Epithelial cell of esophagus (primary cell): ENCODE measurements around the gene C1QTNF5.
A peak's percentile ranks its signal among the peaks of the same experiment; 100 is the strongest.

Experiments
- DNase-seq: peaks from one replicate; pipeline ENCODE4 v3.0.0; 2010; ENCODE audit warnings: low read depth
- H3K4me3 ChIP-seq: 2 replicates; pipeline ENCODE4 v1.5.1; 2011; ENCODE audit warnings: mild to moderate bottlenecking, low read length, control low read depth
- TF ChIP-seq, protein P1 (sequence below): IDR thresholded peaks from 2 replicates; pipeline ENCODE4 v1.5.1; 2011; ENCODE audit warnings: low read depth, mild to moderate bottlenecking, low read length, control low read depth, inconsistent platforms; ENCODE audit not compliant: insufficient read depth; ENCODE audit errors: missing control alignments

The C1QTNF5 gene

GRCh38 chr11:119334174-119334930, 6.3 kb downstream of the C1QTNF5 start, which contains the start of gene RNF26:
RNF26 (plus strand) TSS chr11:119334527; CDS start chr11:119335123, 596 bp downstream.
- DNase-seq: peak; percentile 98
- TF ChIP-seq, protein P1, sequence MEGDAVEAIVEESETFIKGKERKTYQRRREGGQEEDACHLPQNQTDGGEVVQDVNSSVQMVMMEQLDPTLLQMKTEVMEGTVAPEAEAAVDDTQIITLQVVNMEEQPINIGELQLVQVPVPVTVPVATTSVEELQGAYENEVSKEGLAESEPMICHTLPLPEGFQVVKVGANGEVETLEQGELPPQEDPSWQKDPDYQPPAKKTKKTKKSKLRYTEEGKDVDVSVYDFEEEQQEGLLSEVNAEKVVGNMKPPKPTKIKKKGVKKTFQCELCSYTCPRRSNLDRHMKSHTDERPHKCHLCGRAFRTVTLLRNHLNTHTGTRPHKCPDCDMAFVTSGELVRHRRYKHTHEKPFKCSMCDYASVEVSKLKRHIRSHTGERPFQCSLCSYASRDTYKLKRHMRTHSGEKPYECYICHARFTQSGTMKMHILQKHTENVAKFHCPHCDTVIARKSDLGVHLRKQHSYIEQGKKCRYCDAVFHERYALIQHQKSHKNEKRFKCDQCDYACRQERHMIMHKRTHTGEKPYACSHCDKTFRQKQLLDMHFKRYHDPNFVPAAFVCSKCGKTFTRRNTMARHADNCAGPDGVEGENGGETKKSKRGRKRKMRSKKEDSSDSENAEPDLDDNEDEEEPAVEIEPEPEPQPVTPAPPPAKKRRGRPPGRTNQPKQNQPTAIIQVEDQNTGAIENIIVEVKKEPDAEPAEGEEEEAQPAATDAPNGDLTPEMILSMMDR: no peak

DNA sequence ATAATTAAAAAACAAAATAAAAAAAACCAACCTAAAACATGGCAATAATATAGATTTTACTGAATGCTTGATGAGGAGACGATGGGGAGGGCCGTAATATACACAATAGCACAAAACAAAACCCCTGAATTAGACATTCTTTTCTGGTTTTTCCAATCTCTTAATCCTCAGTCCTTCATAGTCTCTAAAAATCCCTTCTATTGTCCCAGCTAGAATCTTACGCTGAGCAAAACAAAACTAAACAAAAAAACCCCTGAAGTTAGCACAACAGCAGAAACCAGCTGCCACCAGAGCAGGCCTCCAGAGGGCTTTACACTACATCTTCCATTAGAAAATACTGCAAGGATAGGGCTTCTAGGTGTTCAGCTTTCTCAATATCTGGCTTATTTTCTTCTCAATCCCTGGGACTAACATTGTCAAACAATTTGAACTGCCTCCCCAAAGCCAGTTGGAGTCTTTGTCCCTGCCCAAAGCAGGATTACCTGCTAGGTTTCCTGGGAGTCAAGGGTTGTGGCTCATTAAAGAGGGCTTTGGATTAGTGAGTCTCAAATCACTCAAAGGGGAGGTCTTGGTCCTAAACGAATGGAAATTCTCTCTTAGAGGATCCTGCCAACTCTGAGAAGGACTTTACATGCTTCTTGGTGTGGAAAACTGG, 8.4 kb downstream of the C1QTNF5 start:
- DNase-seq: no peak
- no peak overlapping the region for H3K4me3 ChIP-seq
- TF ChIP-seq, protein P1: no peak

More at GRCh38 chr11:119334174-119334930, 6.3 kb downstream of the C1QTNF5 start, which contains the start of gene RNF26:
- H3K4me3 ChIP-seq: peak within 1 kb of the TSS; percentile 75

DNA sequence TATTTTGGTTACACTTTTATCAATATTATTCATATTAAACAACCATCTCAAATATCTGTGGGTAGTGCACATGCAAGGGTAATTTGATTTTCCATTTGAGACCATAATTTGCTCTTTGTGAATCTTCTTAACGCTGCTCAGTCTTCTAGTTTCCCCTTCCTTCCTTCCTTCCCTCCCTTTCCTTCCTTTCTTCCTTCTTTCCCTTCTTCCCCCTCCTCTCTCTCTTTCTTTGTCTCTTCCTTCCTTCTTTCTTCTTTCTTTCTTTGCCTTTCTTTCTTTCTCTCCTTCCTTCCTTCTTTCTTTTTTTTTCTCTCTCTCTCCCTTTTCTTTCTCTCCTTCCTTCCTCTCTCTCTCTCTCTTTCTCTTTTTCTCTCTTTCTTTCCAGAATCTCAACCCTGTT, 10.4 kb downstream of the C1QTNF5 start:
- no peak for DNase-seq
- TF ChIP-seq, protein P1: no peak
- no peak overlapping the region for H3K4me3 ChIP-seq

DNA sequence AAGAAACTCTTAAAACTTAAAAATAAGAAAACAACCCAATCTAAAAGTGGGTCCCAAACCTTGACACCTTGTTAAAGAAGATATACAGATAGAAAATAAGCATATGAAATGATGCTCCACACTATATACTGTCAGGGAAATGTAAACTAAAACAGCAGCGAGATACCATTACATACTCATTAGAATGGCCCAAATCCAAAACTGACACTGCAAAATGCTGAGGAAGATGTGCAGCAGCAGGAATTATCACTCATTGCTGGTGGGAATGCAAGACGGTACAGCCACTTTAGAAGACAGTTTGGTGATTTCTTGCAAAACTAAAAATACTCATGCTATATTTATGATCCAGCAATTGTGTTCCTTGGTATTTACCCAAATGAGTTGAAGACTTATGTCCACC, 11.4 kb downstream of the C1QTNF5 start:
- TF ChIP-seq, protein P1: no peak
- no peak for DNase-seq
- no peak overlapping the region for H3K4me3 ChIP-seq

- TF ChIP-seq, protein P1: no peak
- no peak overlapping the region for H3K4me3 ChIP-seq
- no peak for DNase-seq
These were observed 16.5 kb downstream of the C1QTNF5 start for GRCh38 chr11:119324189-119324588.

DNA sequence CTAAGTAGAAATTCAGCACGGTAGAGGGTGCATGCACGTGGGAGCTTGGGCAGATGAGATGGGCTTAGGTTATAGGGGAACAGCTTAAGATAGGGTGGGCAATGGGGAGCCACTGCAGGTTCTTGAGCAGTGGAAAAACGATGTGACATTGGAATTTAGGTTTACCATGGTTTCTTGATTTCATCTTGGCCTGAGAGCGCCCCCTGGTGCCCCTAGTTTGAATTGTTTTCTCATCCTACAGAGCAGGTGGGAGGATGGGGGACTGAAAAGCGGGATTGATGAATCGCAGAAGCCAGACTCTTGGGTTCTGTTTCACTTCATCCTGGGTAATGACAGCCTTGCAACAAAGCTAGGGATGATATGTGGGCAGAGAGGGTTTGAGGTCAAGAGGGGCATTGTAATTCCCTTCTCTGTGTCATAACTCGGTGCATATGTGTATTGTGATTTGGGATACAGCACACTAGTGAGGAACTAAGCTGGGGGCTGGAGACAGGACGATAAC, 17.1 kb downstream of the C1QTNF5 start:
- no peak overlapping the region for H3K4me3 ChIP-seq
- TF ChIP-seq, protein P1: peak; percentile 78
- DNase-seq: peak; percentile 69
